ENCODE data around the gene LYST. TPM values are rescaled to one million over a fixed set of nuclear protein-coding genes. Genes with fewer than 3 reads are reported as not detected.
A peak's percentile ranks its signal among the peaks of the same experiment; 100 is the strongest.

The LYST gene
- total and polyA plus RNA-seq, 2 donors (not counting 3 experiments of a cell fraction or from before 2014, with no cell fraction given): 3.1 to 9.6 TPM

DNA sequence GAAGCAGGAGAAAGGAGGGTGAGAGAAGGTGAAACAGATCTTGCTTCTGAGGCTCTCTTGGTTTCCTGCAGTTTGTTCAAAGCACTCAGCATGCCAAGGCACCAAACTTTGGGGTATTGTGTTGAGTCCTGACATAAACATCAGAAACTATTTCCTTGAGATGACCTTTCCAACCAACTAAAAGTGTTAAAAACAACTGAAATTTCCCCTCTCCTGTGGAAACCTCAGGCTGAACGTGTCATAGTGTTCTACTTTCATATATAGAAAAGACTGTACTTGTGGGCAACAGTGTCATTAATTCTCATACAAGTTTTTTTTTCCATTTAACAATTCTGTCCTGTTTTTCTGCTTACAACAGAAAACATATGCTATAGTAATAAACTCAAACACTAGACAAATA, 6.3 kb upstream of the LYST start:
- Histone ChIP-seq H4K20me1 (replicated peaks; ENCODE audit: control insufficient read depth, extremely low read depth, insufficient read depth, low read length) (no peaks in the 10 kb centered on the region), H3K9ac (replicated peaks; ENCODE audit: extremely low read depth, insufficient read depth, low read length) (no peak overlapping the region), H3K9me3 (replicated peaks; ENCODE audit: control insufficient read depth, insufficient read depth, low read length) (no peaks in the 10 kb centered on the region), H3K4me1 (ENCODE audit: control insufficient read depth, extremely low read depth, insufficient read depth, low read length) (no peaks in the 10 kb centered on the region), H3K4me2 (ENCODE audit: insufficient read depth, low read length) (no peak overlapping the region), H3K27ac (ENCODE audit: insufficient read depth, low read depth, low read length) (no peak overlapping the region), H3K4me3 (replicated peaks in 1 of 3; ENCODE audit: insufficient read depth in 1 of 3, low read depth in 1 of 3, low read length in 3 of 3) (no peak overlapping the region), H2AFZ (ENCODE audit: low read depth, low read length) (no peak overlapping the region), H3K79me2 (ENCODE audit: control insufficient read depth, insufficient read depth, low read length) (no peaks in the 10 kb centered on the region), H3K9me1 (replicated peaks; ENCODE audit: control insufficient read depth, extremely low read depth, insufficient read depth, low read length) (no peaks in the 10 kb centered on the region), H3K36me3 (ENCODE audit: control insufficient read depth in 2 of 2, extremely low read depth in 1 of 2, insufficient read depth in 2 of 2, low read length in 2 of 2) (no peaks in the 10 kb centered on the region), H3K27me3 (ENCODE audit: control insufficient read depth in 2 of 2, insufficient read depth in 2 of 2, low read length in 2 of 2) (peaks cover 3 to 14% of the 10 kb centered on the region in 2 experiments)
- intact Hi-C loops (cut with micrococcal nuclease) (no loop called here), dilution Hi-C loops (cut with MboI; ENCODE audit: extremely low pct_ligation_motif_present, low sequenced_read_pairs) (no loop called here)
- CTCF ChIA-PET: no interaction called here
- BruUV-seq (replicated peaks): no TSS peak
- TF ChIP-seq GATA2 (IDR thresholded peaks at IDR 0.05; ENCODE audit: insufficient read depth, insufficient read length, low read depth, low read length): no peak
- no peak for TF ChIP-seq MYC (IDR thresholded peaks at IDR 0.05; ENCODE audit: low read depth, low read length)
- TF ChIP-seq POLR2AphosphoS5 (IDR thresholded peaks at IDR 0.05; ENCODE audit: insufficient read depth, low read depth, low read length): no peak
- TF ChIP-seq FOS (IDR thresholded peaks at IDR 0.05; ENCODE audit: borderline replicate concordance, insufficient read depth, low read length): no peak
- TF ChIP-seq CTCF (IDR thresholded peaks at IDR 0.05; ENCODE audit: extremely low read depth in 1 of 2, insufficient read depth in 1 of 2, low read depth in 1 of 2, low read length in 2 of 2): no peak
- no peak for TF ChIP-seq POLR2A (IDR thresholded peaks at IDR 0.05; ENCODE audit: low read depth, low read length)
- TF ChIP-seq EZH2 (IDR thresholded peaks at IDR 0.05; ENCODE audit: borderline replicate concordance, low read depth, low read length, severe bottlenecking): no peak
- TF ChIP-seq JUN (IDR thresholded peaks at IDR 0.05; ENCODE audit: borderline replicate concordance, insufficient read depth, insufficient read length, low read depth): no peak
- TF ChIP-seq, protein P1, sequence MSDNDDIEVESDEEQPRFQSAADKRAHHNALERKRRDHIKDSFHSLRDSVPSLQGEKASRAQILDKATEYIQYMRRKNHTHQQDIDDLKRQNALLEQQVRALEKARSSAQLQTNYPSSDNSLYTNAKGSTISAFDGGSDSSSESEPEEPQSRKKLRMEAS (IDR thresholded peaks at IDR 0.05; ENCODE audit: insufficient read depth, insufficient read length): no peak
- POLR2A ChIA-PET: no interaction called here
- DNase-seq (ENCODE audit: low read depth, low spot score): peak; percentile 64
- FAIRE-seq: no peak
